AG09319 (cell line): Measurements from ENCODE around the gene RENBP.

Experiments used
- DNase-seq: peaks from one replicate; pipeline ENCODE4 v3.0.0-alpha.2; 2010; ENCODE audit warnings: low read depth; ENCODE audit errors: extremely low read depth
- TF ChIP-seq, protein P1 (sequence below): IDR thresholded peaks from 2 replicates; pipeline ENCODE4 v1.5.1; 2011; ENCODE audit warnings: low read depth, mild to moderate bottlenecking, inconsistent platforms, low read length, moderate library complexity

Gene RENBP

DNA sequence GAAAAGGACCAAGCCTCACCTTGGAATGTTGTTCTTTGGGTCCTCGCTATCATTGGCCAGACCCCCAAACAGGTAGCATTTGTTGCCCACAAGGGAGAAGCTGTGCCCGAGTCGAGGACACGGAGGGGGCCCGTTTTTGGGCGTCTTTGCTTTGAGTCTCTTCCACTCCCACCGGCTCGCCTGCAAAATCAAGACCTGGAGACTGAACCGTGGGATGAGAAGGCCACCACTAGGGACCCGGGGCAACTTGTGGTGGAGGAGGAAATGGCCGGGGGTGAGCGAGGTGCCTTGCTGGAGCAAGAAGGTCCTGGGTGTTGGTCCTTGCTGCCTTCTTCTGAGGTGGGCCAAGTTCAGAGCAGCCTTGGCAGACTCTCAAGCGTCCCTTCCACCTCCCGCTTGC is 19.7 kb upstream of the RENBP start:
- no peak for DNase-seq
- TF ChIP-seq, protein P1, sequence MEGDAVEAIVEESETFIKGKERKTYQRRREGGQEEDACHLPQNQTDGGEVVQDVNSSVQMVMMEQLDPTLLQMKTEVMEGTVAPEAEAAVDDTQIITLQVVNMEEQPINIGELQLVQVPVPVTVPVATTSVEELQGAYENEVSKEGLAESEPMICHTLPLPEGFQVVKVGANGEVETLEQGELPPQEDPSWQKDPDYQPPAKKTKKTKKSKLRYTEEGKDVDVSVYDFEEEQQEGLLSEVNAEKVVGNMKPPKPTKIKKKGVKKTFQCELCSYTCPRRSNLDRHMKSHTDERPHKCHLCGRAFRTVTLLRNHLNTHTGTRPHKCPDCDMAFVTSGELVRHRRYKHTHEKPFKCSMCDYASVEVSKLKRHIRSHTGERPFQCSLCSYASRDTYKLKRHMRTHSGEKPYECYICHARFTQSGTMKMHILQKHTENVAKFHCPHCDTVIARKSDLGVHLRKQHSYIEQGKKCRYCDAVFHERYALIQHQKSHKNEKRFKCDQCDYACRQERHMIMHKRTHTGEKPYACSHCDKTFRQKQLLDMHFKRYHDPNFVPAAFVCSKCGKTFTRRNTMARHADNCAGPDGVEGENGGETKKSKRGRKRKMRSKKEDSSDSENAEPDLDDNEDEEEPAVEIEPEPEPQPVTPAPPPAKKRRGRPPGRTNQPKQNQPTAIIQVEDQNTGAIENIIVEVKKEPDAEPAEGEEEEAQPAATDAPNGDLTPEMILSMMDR = no peak

DNA sequence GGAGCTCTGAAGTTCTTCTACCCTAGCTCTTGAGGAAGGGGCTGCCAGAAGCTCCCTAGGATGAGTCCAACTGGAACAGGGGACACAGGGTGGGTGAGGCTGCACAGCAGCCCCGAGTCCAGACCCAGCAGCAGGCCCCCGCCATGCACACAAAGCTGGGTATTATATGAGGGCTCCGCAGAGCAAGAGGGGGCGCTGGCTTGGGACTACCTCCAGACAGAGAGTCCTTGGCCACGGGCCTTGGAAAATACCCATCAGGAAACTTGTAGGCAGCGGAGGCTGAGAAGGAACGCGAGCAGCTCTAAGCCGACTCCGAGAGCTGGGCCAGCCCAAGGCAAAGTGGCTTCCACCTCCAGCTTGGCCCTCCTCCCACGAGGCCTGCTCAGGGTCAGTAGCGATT is 19.1 kb upstream of the RENBP start:
- no peak for DNase-seq
- TF ChIP-seq, protein P1 = no peak

DNA sequence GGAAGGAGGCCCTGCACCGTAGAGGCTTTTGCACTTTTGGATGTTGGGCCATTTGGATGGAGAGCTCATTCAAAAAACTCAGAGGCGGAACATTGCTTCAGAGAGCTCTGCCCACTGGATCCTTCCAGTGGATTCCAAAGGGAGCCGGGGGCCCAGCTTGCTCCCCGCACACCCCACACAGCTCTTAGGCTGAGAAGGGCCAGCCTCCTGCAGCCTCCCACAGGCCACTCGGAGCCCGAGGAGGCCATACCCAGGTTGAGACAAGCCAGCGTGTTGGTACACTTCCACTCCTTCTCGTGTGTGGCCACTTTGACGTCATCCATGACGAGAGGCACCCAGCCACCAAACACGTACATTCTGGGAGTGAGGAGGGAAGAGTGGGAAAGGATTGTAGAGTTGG is 16.8 kb upstream of the RENBP start:
- TF ChIP-seq, protein P1 = no peak
- DNase-seq = no peak

DNA sequence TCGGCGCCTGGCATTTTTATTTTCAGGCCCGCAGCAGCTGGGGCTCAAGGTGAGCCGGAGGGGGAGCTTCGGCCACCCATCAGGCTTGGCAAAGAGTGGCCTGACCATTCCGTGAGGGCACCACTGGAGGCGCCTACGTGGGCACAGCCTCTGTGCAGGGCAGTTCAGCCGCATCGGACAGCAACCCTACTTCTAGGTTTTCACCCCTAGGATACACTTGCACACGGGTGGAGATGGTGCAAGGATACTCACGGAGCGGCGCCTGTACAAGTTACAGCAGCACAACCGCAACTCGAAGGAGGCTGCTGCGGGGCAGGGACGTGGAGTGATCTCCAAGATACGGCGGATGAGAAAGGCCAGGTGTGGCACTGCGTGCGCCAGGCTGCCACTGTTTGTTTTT is 16.3 kb upstream of the RENBP start:
- DNase-seq = no peak
- TF ChIP-seq, protein P1 = no peak

DNA sequence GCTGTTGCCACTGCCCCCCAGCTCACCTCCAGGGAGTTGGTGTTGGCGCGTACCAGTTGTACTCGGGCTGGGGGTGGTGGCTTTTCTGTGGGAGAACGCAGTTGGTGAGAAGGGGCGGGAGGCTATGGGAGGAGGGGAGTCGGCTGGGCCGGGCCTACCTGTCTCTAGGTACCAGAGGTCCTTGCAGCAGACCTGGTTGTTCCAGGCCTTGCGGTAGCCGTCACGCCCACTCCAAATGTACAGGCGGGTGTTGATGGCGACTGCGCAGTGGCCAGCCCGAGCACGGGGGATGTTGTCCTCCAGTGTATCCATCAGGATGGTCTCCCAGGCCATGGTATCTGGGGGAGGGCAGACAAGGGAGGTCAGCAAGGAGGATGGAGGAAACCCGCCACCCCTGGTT is 15.6 kb upstream of the RENBP start:
- no peak for DNase-seq
- TF ChIP-seq, protein P1 = no peak

DNA sequence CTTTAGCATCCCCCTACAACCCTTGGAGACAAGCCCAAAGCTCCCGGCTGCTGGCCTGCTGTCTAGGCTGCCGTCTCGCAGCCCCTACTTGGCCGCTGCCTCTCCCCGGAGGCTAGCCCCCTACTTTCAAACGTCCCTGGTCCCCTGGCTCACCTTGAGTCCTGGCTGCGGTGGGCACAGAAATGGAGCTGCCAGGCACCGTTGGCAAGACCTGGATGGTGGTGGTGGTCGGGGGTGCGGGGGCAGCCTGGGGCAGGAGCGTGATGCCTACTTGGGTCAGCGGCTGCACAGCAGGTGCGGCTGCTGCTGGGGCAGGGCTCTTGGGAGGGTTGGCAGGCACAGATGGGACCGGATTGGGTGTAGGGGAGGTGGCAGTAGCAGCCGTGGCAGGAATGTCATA is 15.2 kb upstream of the RENBP start:
- TF ChIP-seq, protein P1 = no peak
- no peak for DNase-seq

DNA sequence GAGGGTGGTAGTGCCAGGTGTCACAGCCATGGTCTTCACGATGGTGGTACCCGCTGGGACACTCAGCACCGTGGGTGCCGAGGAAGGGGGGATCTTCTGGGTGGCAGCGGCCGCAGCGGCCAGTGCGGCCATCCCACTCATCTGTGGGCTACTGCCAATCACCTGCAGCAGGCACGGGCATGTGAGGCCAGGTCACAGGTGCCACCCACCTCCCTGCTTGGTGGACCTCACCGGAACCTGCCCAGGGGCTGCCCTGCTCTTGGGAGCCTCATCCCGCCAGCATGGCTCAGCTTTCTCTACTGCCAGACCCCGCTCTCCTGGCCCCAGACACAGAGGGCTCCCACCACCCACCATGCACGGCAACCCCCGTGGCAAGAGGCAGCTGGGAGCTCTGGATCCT is 14.2 kb upstream of the RENBP start:
- TF ChIP-seq, protein P1 = no peak
- DNase-seq = no peak
